Gastrocnemius medialis (tissue), 4 donors: ENCODE measurements around the gene CD52. TPM values are rescaled to one million over a fixed set of nuclear protein-coding genes. Genes with fewer than 3 reads are reported as not detected.

ENCODE experiments used
- ATAC-seq, 2 donors: fragments of 150-250 bp; one replicate each; pipeline ENCODE4 v1.9.1; 2016
- DNase-seq, 2 donors: peaks; one replicate each; pipeline ENCODE4 v3.0.0-alpha.2; 2019
- H3K27ac ChIP-seq, 4 donors: fragments of 200-600 bp; sonication (generic); 1 replicate in 1 of 4; 2 replicates in 3 of 4; pipeline ENCODE4 v1.5.1; 2016 to 2018; ENCODE audit warnings: mild to moderate bottlenecking in 2 of 4, moderate library complexity in 1 of 4
- H3K27me3 ChIP-seq, 3 donors: fragments of 200-600 bp; sonication (generic) in 2 of 3; 1 replicate in 1 of 3; 2 replicates in 2 of 3; pipeline versions ENCODE4 v1.5.1 to v1.6.0; 2016 to 2019; ENCODE audit warnings: mild to moderate bottlenecking in 1 of 3, moderate library complexity in 1 of 3
- H3K36me3 ChIP-seq, 2 donors: fragments of 200-600 bp; sonication (generic) in 1 of 2; one replicate each; pipeline ENCODE4 v1.5.1; 2017 to 2018
- H3K4me1 ChIP-seq, 2 donors: fragments of 200-600 bp; sonication (generic) in 1 of 2; one replicate each; pipeline ENCODE4 v1.5.1; 2016 to 2017; ENCODE audit warnings: mild to moderate bottlenecking in 2 of 2
- H3K4me3 ChIP-seq, 4 donors: fragments of 200-600 bp; sonication (generic) in 3 of 4; 1 replicate in 1 of 4; 2 replicates in 3 of 4; pipeline ENCODE4 v1.5.1; 2016 to 2019; ENCODE audit warnings: mild to moderate bottlenecking in 2 of 4
- H3K9me3 ChIP-seq, 3 donors: fragments of 200-600 bp; sonication (generic) in 2 of 3; 1 replicate in 1 of 3; 2 replicates in 2 of 3; pipeline ENCODE4 v1.5.1; 2016 to 2019
- POLR2A ChIP-seq, 2 donors: fragments of 450-650 bp; IDR thresholded peaks; one replicate each; pipeline ENCODE4 v1.6.1; 2017; ENCODE audit warnings: antibody characterized with exemption in 2 of 2, mild to moderate bottlenecking in 2 of 2, moderate library complexity in 2 of 2
- in situ Hi-C, 4 donors: fragments of 200-750 bp; cut with MboI; loops; one replicate each; pipeline versions ENCODE4 v1.15.0 to v1.8.0; 2017; ENCODE audit warnings: low sequenced_read_pairs in 4 of 4
- intact Hi-C: fragments of 100-400 bp; cut with DNase I; formaldehyde crosslinking; loops from one replicate; pipeline ENCODE4 v1.15.1; 2023; ENCODE audit warnings: low total_unique reads
- total RNA-seq, 4 donors: library from RNA; depleted of rRNA; stranded (reverse); fragments of >200 nt; gene quantifications; one replicate each; pipeline versions ENCODE4 v1.1.0 to v1.2.3, GENCODE V29; 2016
- TF ChIP-seq, protein P1 (sequence below), 5 experiments: fragments of 450-650 bp in 3 of 5; fragments of 200-600 bp in 2 of 5; sonication (generic) in 2 of 5; IDR thresholded peaks in 4 of 5; conservative IDR thresholded peaks in 1 of 5; 1 replicate in 4 of 5; 2 replicates in 1 of 5; pipeline ENCODE4 v1.5.1; 2016 to 2019; ENCODE audit warnings: antibody characterized with exemption in 5 of 5, mild to moderate bottlenecking in 3 of 5, moderate library complexity in 3 of 5

Gene CD52
- total RNA-seq, 4 donors from 2014 or later: 1.4 to 2.8 TPM; not detected in 2

DNA sequence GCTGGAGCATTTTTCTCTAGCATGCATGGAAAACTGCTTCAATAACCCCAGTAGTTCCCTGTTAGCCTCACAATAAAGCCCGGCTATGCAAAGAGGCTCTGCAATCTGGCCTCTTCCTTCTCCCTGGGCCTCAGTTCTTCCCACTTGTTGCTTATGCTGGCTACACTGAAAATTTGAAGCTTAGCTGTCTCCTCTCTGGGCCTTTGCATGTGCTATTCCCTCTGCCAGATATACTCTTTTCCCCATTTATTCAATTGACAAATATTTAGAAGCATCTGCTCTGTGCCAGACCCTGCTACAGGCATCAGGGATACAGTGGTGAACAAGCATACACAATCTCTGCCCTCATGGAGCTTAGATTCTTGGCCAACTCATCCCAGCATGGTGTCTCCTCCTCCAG is 20.9 kb downstream of the CD52 start:
- H3K27ac ChIP-seq: no peak overlapping the region
- intact Hi-C loops (no loop called here), in situ Hi-C loops (no loop called here)
- no peaks in the 10 kb centered on the region for H3K9me3 ChIP-seq
- H3K27me3 ChIP-seq: peaks cover 18 to 24% (median 24%) of the 10 kb centered on the region in 3 donors
- H3K4me3 ChIP-seq: no peak overlapping the region
- TF ChIP-seq, protein P1, sequence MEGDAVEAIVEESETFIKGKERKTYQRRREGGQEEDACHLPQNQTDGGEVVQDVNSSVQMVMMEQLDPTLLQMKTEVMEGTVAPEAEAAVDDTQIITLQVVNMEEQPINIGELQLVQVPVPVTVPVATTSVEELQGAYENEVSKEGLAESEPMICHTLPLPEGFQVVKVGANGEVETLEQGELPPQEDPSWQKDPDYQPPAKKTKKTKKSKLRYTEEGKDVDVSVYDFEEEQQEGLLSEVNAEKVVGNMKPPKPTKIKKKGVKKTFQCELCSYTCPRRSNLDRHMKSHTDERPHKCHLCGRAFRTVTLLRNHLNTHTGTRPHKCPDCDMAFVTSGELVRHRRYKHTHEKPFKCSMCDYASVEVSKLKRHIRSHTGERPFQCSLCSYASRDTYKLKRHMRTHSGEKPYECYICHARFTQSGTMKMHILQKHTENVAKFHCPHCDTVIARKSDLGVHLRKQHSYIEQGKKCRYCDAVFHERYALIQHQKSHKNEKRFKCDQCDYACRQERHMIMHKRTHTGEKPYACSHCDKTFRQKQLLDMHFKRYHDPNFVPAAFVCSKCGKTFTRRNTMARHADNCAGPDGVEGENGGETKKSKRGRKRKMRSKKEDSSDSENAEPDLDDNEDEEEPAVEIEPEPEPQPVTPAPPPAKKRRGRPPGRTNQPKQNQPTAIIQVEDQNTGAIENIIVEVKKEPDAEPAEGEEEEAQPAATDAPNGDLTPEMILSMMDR (IDR thresholded peaks at IDR 0.05 in 4 of 5, conservative IDR thresholded peaks at IDR 0.05 in 1 of 5): no peak
- no peak for TF ChIP-seq POLR2A (IDR thresholded peaks at IDR 0.05)
- no peaks in the 10 kb centered on the region for H3K36me3 ChIP-seq
- peaks cover 8 to 11% of the 10 kb centered on the region in 2 donors for H3K4me1 ChIP-seq
- ATAC-seq (no peak), DNase-seq (no peak)

DNA sequence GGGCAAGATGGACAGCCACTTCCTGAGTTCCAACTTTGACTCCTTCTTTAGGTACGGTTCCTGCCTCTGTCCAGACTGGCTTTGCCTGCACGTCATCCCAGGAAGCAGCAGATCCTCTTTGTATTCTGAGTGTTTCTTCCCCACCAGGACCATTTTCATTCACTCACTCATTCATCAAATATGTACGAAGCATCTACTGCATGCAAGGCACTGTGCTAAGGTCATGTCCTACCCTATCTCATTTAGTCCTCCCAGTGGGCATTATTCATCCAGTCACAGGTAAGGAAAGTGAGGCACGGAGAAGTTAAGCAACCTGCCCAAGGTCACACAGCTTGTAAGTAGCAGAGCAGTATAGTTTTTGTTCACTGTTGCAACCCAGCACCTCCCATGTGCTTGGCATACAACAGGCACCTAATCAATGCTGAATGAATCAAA is 22.3 kb downstream of the CD52 start:
- DNase-seq: no peak
- ATAC-seq: no peak
- H3K9me3 ChIP-seq: no peaks in the 10 kb centered on the region
- H3K4me3 ChIP-seq: no peak overlapping the region
- in situ Hi-C loops: no loop called here
- no peak overlapping the region for H3K27ac ChIP-seq
- peaks cover 8 to 11% of the 10 kb centered on the region in 2 donors for H3K4me1 ChIP-seq
- TF ChIP-seq, protein P1 (IDR thresholded peaks at IDR 0.05 in 4 of 5, conservative IDR thresholded peaks at IDR 0.05 in 1 of 5): no peak
- no peaks in the 10 kb centered on the region for H3K36me3 ChIP-seq
- H3K27me3 ChIP-seq: peaks cover 5 to 15% (median 11%) of the 10 kb centered on the region in 3 donors
- intact Hi-C loops: no loop called here

- no peaks in the 10 kb centered on the region for H3K4me1 ChIP-seq
- H3K4me3 ChIP-seq: no peak overlapping the region
- intact Hi-C loops: no loop called here
- no peak overlapping the region for H3K27ac ChIP-seq
- TF ChIP-seq POLR2A (IDR thresholded peaks at IDR 0.05): no peak
- TF ChIP-seq, protein P1 (IDR thresholded peaks at IDR 0.05 in 4 of 5, conservative IDR thresholded peaks at IDR 0.05 in 1 of 5): no peak
- DNase-seq (no peak), ATAC-seq (no peak)
- no peaks in the 10 kb centered on the region for H3K9me3 ChIP-seq
- no peaks in the 10 kb centered on the region for H3K36me3 ChIP-seq
- no peaks in the 10 kb centered on the region for H3K27me3 ChIP-seq
- in situ Hi-C loops: no loop called here
These were observed 26.6 kb downstream of the CD52 start for GRCh38 chr1:26344147-26344920.

DNA sequence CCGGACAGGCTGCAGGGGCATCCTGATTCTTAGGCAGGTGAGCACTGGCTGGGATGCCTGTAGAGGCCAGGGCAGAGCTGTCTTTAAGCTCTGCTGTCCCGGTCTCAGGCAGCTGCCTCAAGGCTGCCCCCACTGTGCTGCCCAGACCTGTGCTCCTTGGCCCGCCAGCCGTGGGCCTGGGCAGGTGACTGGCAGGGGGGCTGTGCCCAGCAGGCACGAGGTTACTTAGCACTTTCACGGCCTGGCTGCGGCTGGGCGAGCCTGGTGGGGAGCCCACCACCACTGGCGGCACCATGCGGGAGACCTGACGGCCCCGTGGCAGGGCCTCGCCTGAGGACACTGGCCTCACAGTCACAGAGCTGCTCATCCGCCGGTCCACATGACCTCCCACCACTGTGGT is 28.0 kb downstream of the CD52 start:
- H3K9me3 ChIP-seq: no peaks in the 10 kb centered on the region
- intact Hi-C loops: no loop called here
- ATAC-seq: no peak
- H3K27me3 ChIP-seq: no peaks in the 10 kb centered on the region
- H3K4me3 ChIP-seq: no peak overlapping the region
- TF ChIP-seq, protein P1 (IDR thresholded peaks at IDR 0.05 in 4 of 5, conservative IDR thresholded peaks at IDR 0.05 in 1 of 5): no peak
- no peak for TF ChIP-seq POLR2A (IDR thresholded peaks at IDR 0.05)
- DNase-seq: no peak
- H3K36me3 ChIP-seq: no peaks in the 10 kb centered on the region
- H3K27ac ChIP-seq: no peak overlapping the region
- in situ Hi-C loops: no loop called here
- H3K4me1 ChIP-seq: no peaks in the 10 kb centered on the region
